HUES64 (cell line): ENCODE data around the gene SPEM2.

Source experiments
- H3K27ac ChIP-seq: 2 replicates; pipeline ENCODE4 v1.7.0; 2013; ENCODE audit warnings: low read depth, low read length, inconsistent platforms
- H3K27me3 ChIP-seq: 2 replicates; pipeline ENCODE4 v1.6.1; 2013; ENCODE audit warnings: mild to moderate bottlenecking, low read length; ENCODE audit not compliant: insufficient read depth
- H3K36me3 ChIP-seq: 2 replicates; pipeline ENCODE4 v1.6.1; 2013; ENCODE audit warnings: mild to moderate bottlenecking, low read length; ENCODE audit not compliant: insufficient read depth
- H3K4me1 ChIP-seq: 2 replicates; pipeline ENCODE4 v1.6.1; 2013; ENCODE audit warnings: mild to moderate bottlenecking, low read length, moderate library complexity; ENCODE audit not compliant: insufficient read depth
- H3K4me3 ChIP-seq: 2 replicates; pipeline ENCODE4 v1.5.1; 2013; ENCODE audit warnings: mild to moderate bottlenecking, low read length, moderate library complexity
- H3K9ac ChIP-seq: 2 replicates; pipeline ENCODE4 v1.6.1; 2013; ENCODE audit warnings: mild to moderate bottlenecking, low read depth, low read length
- H3K9me3 ChIP-seq: 2 replicates; pipeline ENCODE4 v1.6.1; 2013; ENCODE audit warnings: low read depth, low read length; ENCODE audit not compliant: insufficient read depth
- WGBS: fragments of 150-250, 120-280 bp; methylation state at CpG from one replicate; pipeline ENCODE4 v1.1.7; 2013; ENCODE audit warnings: missing lambda C conversion rate; 5-methylcytosine and 5-hydroxymethylcytosine counted together

The SPEM2 gene

GRCh38 chr17:7437950-7438614 lies 12.7 kb downstream of the SPEM2 start:
- no peaks in the 10 kb centered on the region for H3K9me3 ChIP-seq
- H3K4me3 ChIP-seq, result peak overlapping the region; percentile 95
- no peaks in the 10 kb centered on the region for H3K36me3 ChIP-seq
- H3K9ac ChIP-seq, result peak overlapping the region; percentile 50; the same call in 1 of the 2 replicates
- peaks cover 16% of the 10 kb centered on the region for H3K4me1 ChIP-seq
- no peak overlapping the region for H3K27ac ChIP-seq
- peaks cover 39% of the 10 kb centered on the region for H3K27me3 ChIP-seq
- WGBS, result 2% methylated on average over 48 of the region's 48 CpGs

- Histone ChIP-seq H3K27me3 (peaks cover 39% of the 10 kb centered on the region), H3K4me1 (peaks cover 16% of the 10 kb centered on the region), H3K4me3 (peak overlapping the region; percentile 95), H3K9me3 (no peaks in the 10 kb centered on the region), H3K9ac (peak overlapping the region; percentile 50; the same call in 1 of the 2 replicates), H3K36me3 (no peaks in the 10 kb centered on the region), H3K27ac (no peak overlapping the region)
- 28% methylated on average over 11 of the region's 11 CpGs for WGBS
These were observed 13.4 kb downstream of the SPEM2 start for GRCh38 chr17:7438656-7439460.

DNA sequence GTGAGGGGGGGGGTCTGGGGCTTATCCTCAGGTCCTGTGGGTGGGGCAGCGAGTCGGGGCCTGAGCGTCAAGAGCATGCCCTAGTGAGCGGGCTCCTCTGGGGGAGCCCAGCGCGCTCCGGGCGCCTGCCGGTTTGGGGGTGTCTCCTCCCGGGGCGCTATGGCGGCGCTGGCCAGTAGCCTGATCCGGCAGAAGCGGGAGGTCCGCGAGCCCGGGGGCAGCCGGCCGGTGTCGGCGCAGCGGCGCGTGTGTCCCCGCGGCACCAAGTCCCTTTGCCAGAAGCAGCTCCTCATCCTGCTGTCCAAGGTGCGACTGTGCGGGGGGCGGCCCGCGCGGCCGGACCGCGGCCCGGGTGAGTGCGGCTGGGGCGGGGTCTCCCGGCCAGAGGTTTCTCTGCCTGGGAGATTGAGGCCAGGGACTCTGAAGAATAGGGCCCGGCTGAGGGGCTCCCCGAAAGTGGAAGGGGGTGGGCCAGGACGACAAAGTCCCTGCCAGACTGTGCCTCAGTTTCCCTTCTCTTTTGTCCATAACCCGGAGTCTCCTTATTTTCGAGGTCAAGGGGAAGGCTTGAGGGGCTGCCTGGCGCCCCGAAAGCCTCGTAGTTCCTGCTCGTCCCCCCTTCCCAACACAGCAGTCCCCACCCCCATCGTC lies 14.2 kb downstream of the SPEM2 start, which contains the start of gene FGF11:
Gene FGF11, plus strand, starts transcription at position 51 of the 651 bp plus-strand sequence. Its CDS starts 109 bp downstream, at position 160.
- H3K4me3 ChIP-seq, result peak within 1 kb of the TSS; percentile 95
- H3K27me3 ChIP-seq, result peaks cover 39% of the 10 kb centered on the region
- H3K9me3 ChIP-seq, result no peaks in the 10 kb centered on the region
- no peaks in the 10 kb centered on the region for H3K36me3 ChIP-seq
- H3K4me1 ChIP-seq, result peaks cover 21% of the 10 kb centered on the region
- H3K27ac ChIP-seq, result peak within 1 kb of the TSS; percentile 96
- H3K9ac ChIP-seq, result peak within 1 kb of the TSS; percentile 87
- WGBS, result 2% methylated on average over 50 of the region's 50 CpGs

DNA sequence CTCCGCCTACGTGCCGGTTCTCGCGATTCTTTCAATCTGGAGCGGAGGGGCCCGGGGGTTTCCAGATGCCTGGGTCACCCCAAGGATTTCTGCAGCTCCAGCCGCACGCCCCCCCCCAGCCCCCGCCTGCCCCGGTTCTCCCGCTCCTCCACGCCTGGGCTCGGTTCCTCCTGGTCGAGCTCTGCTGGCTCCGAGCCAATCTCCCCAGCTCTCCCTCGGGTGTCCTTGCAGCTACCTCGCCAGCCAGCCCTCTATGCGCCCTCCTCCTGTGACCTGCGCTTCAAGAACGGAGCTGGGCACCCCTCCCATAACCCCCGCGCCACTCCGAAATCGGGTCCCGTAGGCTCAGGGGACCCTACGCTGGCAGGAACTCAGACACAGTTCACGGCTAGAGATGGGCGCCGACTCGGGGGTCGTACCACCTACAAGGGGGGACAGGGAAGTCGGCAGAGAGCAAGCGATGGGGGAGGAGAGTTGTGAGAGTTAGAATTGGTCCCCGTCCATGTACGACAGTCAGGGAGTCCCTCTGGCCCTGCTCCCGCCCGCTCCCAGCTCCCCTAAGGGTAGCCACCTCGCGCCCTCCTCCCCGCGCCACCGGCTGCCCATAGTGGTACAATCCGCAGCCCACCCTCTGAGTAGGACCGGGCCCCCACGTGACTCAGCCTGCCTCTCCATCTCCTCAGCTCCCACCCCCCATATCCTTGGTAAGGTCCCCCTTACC lies 14.9 kb downstream of the SPEM2 start:
- peak overlapping the region; percentile 96 for H3K27ac ChIP-seq
- peak overlapping the region; percentile 95 for H3K4me3 ChIP-seq
- peaks cover 22% of the 10 kb centered on the region for H3K4me1 ChIP-seq
- peaks cover 39% of the 10 kb centered on the region for H3K27me3 ChIP-seq
- peak overlapping the region; percentile 87 for H3K9ac ChIP-seq
- H3K9me3 ChIP-seq, result no peaks in the 10 kb centered on the region
- no peaks in the 10 kb centered on the region for H3K36me3 ChIP-seq
- WGBS, result under 1% methylated on average over 46 of the region's 46 CpGs

DNA sequence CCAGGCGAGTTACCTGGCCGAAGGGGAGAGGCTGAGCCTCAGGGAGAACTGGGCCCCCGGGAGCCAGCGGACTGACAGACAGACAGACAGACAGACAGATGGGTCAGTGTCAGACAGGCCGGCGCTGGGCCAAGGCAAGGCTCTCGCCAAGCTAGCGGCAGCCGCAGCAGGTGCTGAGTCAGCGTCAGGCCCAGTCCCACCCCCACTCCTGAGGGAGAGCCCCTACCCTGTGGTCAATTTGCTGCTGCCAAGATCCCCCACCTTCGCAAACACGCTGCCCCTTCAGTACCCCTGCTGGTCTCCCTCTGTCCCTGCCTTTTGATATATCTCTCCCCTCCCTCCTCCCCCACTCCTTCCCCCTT lies 15.4 kb downstream of the SPEM2 start:
- Histone ChIP-seq H3K36me3 (no peaks in the 10 kb centered on the region), H3K27me3 (peaks cover 39% of the 10 kb centered on the region), H3K9me3 (no peaks in the 10 kb centered on the region), H3K9ac (peak overlapping the region; percentile 87), H3K4me1 (peaks cover 22% of the 10 kb centered on the region), H3K27ac (peak overlapping the region; percentile 96), H3K4me3 (peak overlapping the region; percentile 95)
- WGBS, result under 1% methylated on average over 12 of the region's 12 CpGs

GRCh38 chr17:7441266-7441665 lies 15.8 kb downstream of the SPEM2 start:
- peaks cover 23% of the 10 kb centered on the region for H3K4me1 ChIP-seq
- H3K27ac ChIP-seq, result peak overlapping the region; percentile 96
- H3K9me3 ChIP-seq, result no peaks in the 10 kb centered on the region
- H3K27me3 ChIP-seq, result peaks cover 35% of the 10 kb centered on the region
- peak overlapping the region; percentile 87 for H3K9ac ChIP-seq
- 37% methylated on average over 6 of the region's 7 CpGs for WGBS
- peak overlapping the region; percentile 95 for H3K4me3 ChIP-seq
- no peaks in the 10 kb centered on the region for H3K36me3 ChIP-seq

DNA sequence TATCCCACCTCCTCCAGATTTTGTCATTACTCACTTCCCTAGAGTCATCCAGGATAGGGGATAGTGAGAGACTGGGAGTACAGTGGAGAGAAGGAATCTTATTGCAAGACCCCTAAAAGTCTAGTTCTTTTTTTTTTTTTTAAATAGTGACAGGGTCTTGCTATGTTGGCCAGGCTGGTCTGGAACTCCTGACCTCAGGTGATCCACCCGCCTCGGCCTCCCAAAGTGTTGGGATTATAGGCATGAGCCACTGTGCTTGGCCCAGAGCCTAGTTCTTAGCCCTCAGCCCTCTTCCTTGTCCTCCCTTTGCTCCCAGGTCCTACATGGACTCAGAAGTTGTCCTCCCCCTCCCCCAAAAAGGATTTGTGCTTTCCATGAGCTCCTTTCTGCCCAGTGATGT lies 16.7 kb downstream of the SPEM2 start:
- 100% methylated on average over 2 of the region's 2 CpGs for WGBS
- H3K9me3 ChIP-seq, result no peaks in the 10 kb centered on the region
- H3K27me3 ChIP-seq, result peaks cover 31% of the 10 kb centered on the region
- no peak overlapping the region for H3K4me3 ChIP-seq
- no peak overlapping the region for H3K27ac ChIP-seq
- H3K9ac ChIP-seq, result no peak overlapping the region
- H3K36me3 ChIP-seq, result no peaks in the 10 kb centered on the region
- peaks cover 27% of the 10 kb centered on the region for H3K4me1 ChIP-seq

DNA sequence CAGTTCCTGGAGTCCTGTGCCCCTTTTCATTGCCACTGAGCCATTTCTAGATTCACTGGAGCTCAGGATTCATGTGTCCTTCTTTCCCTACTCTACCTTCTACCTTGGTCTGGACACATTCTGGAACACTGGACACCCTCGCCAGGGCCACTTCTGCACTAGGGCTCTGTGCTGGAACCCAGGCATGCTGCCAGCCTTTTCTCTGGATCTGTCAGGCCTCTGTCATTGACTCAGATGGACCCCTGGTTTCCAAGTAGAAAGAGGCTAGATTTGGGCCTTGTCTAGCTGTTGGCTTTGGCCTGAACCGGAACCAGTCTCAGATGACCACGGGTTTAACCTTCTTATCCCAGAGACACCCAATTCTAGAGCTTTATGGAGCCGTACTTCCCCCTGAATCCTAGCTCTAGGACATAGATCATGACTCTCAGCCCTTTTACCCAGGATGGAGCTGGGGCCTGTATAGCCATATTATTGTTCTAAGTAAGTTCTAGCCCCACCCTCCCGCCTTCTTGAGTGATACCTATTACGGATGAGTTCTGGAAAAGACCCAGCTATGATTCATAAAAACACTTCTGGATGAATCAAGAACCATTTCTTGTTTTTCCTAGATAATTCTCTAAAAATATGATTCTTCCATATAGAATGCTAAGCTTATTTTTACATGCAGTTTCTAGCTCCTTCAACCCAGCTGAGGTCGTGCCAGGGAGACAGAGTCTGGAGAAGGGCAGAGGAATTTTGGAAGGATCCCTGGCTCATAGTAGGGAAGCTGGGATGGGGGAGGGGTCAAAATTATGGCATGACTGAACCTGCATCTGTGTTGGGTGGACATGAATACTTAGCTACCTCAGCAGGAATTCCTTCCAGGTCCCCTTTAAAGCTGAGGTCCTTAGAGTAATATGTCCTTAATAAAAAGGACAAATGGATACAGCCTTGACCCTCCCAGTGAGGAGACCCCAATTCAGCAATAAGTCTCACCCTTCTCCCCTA lies 18.4 kb downstream of the SPEM2 start:
- Histone ChIP-seq H3K9me3 (no peaks in the 10 kb centered on the region), H3K4me1 (peaks cover 22% of the 10 kb centered on the region), H3K27me3 (peaks cover 17% of the 10 kb centered on the region), H3K36me3 (no peaks in the 10 kb centered on the region), H3K27ac (no peak overlapping the region), H3K4me3 (no peak overlapping the region), H3K9ac (no peak overlapping the region)
- 84% methylated on average over 7 of the region's 7 CpGs for WGBS

DNA sequence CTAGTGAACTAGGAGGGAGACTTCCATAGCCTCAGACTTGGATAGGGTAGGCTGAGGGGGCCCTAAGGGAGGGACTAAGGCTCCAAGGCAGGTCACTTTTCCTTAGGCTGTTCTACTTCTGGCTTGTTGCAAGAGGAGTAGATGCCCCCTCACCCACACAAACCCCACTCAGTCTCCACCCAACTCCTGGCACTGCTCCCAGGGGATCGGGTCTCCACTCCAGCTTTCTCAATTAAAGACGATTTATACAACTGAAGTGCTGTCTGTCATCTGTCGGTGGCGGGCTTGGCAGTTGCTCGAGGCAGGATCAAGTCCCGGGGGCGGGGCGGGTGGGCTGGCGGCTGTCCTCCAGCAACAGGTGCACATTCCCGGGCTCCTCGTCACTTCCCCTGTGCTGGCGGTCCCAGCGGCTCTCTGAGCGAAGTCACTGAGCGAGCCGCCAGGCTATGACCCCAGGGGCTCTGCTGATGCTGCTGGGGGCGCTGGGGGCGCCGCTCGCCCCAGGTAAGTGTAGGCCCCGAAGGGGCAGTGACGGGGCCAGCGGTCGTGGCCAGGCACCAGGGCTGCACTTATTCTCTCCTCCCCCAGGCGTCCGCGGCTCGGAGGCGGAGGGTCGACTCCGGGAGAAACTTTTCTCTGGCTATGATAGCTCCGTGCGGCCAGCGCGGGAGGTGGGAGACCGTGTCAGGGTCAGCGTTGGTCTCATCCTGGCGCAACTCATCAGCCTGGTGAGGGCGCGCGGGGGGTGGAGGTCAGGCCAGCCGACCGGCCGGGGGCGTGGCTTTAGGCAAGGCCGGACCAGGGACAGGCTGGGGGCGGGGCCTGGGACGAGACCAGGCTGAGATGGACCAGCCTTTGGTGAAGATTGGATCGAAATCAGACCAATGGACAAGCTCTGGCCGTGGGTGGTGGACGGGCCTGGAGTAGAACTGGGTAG lies 19.5 kb downstream of the SPEM2 start, which contains the start of gene CHRNB1:
Gene CHRNB1, plus strand, starts transcription at position 380 of the 937 bp plus-strand sequence. Its CDS starts 67 bp downstream, at position 447.
- Histone ChIP-seq H3K27ac (peak within 1 kb of the TSS; percentile 81; the same call in 1 of the 2 replicates), H3K27me3 (peaks cover 5% of the 10 kb centered on the region; the same call in 1 of the 2 replicates), H3K9ac (peak within 1 kb of the TSS; percentile 62), H3K4me1 (peaks cover 19% of the 10 kb centered on the region), H3K4me3 (peak within 1 kb of the TSS; percentile 68), H3K36me3 (no peaks in the 10 kb centered on the region), H3K9me3 (no peaks in the 10 kb centered on the region)
- WGBS, result 2% methylated on average over 51 of the region's 51 CpGs
